IMR-90 (cell line): ENCODE measurements around the gene JAKMIP2. TPM values are rescaled to one million over a fixed set of nuclear protein-coding genes. Genes with fewer than 3 reads are reported as not detected.

Experiments
- ATAC-seq: fragments of 200-7000 bp; cut with Tn5 transposase; 2 replicates; pipeline ENCODE4 v1.9.1; 2020; ENCODE audit warnings: low read depth, mild to moderate bottlenecking, moderate library complexity
- BruUV-seq: library from RNA; stranded (reverse); fragments of 400-500 nt; replicated peaks from 2 replicates; lab custom pipeline; 2021; lab: Mats Ljungman, UMichigan
- CTCF ChIA-PET: fragments of 300-600 bp; formaldehyde crosslinking; extraction: SDS; loops from one replicate; lab custom pipeline; 2021; ENCODE audit warnings: antibody characterized with exemption; lab: Yijun Ruan, JAX
- POLR2A ChIA-PET: fragments of 300-600 bp; sonication (Branson Sonifier 250); formaldehyde crosslinking; loops from one replicate; lab custom pipeline; 2022; ENCODE audit warnings: antibody characterized with exemption; ENCODE audit not compliant: unreplicated experiment; lab: Charles Lee
- DNase-seq: peaks from one replicate; pipeline ENCODE4 v3.0.0; 2013
- H2AFZ ChIP-seq: replicated peaks from 2 replicates; pipeline ENCODE3; 2013; ENCODE audit warnings: low read length, mild to moderate bottlenecking; ENCODE audit not compliant: poor library complexity
- H2AK5ac ChIP-seq: 2 replicates; pipeline ENCODE4 v1.6.1; 2013; ENCODE audit warnings: low read depth, low read length, inconsistent platforms
- H2AK9ac ChIP-seq: replicated peaks from 2 replicates; pipeline ENCODE3; 2013; ENCODE audit warnings: mild to moderate bottlenecking, low read depth, low read length, moderate library complexity; ENCODE audit not compliant: poor library complexity
- H2BK120ac ChIP-seq: 2 replicates; pipeline ENCODE4 v1.6.1; 2013; ENCODE audit warnings: low read depth, low read length, inconsistent platforms
- H2BK15ac ChIP-seq: 3 replicates; pipeline ENCODE4 v1.6.1; 2013; ENCODE audit warnings: low read depth, low read length, inconsistent platforms
- H2BK20ac ChIP-seq: 2 replicates; pipeline ENCODE4 v1.6.1; 2013; ENCODE audit warnings: low read depth, mild to moderate bottlenecking, inconsistent platforms, low read length, moderate library complexity
- H2BK5ac ChIP-seq: 2 replicates; pipeline ENCODE4 v1.6.1; 2013; ENCODE audit warnings: mild to moderate bottlenecking, low read depth, low read length, inconsistent platforms; ENCODE audit not compliant: poor library complexity, severe bottlenecking
- H3K14ac ChIP-seq: replicated peaks from 2 replicates; pipeline ENCODE4 v1.6.1; 2013; ENCODE audit warnings: low read depth, low read length, inconsistent platforms
- H3K18ac ChIP-seq: 2 replicates; pipeline ENCODE4 v1.6.1; 2013; ENCODE audit warnings: low read depth, low read length, control low read depth
- H3K23ac ChIP-seq: 2 replicates; pipeline ENCODE4 v1.6.1; 2013; ENCODE audit warnings: low read depth, low read length, inconsistent platforms
- H3K27ac ChIP-seq: 2 replicates; pipeline ENCODE4 v1.5.1; 2013; ENCODE audit warnings: mild to moderate bottlenecking, control low read depth, low read length; ENCODE audit not compliant: insufficient read depth
- H3K27me3 ChIP-seq: 2 replicates; pipeline ENCODE4 v1.6.1; 2013; ENCODE audit warnings: low read length; ENCODE audit not compliant: control insufficient read depth, insufficient read depth
- H3K36me3 ChIP-seq: 2 replicates; pipeline ENCODE4 v1.6.1; 2013; ENCODE audit warnings: low read length, mixed read lengths; ENCODE audit not compliant: control insufficient read depth, insufficient read depth
- H3K4ac ChIP-seq: 2 replicates; pipeline ENCODE4 v1.6.1; 2013; ENCODE audit warnings: low read depth, low read length, inconsistent platforms
- H3K4me1 ChIP-seq: 2 replicates; pipeline ENCODE4 v1.6.1; 2013; ENCODE audit warnings: low read length, mixed read lengths; ENCODE audit not compliant: control insufficient read depth, insufficient read depth
- H3K4me2 ChIP-seq: 2 replicates; pipeline ENCODE4 v1.6.1; 2013; ENCODE audit warnings: low read depth, mild to moderate bottlenecking, control low read depth, low read length, moderate library complexity
- H3K4me3 ChIP-seq: 2 replicates; pipeline ENCODE4 v1.5.1; 2013; ENCODE audit warnings: low read depth, mild to moderate bottlenecking, control low read depth, low read length, moderate library complexity; ENCODE audit not compliant: insufficient read depth
- H3K56ac ChIP-seq: 2 replicates; pipeline ENCODE4 v1.6.1; 2013; ENCODE audit warnings: low read length, inconsistent platforms; ENCODE audit not compliant: insufficient read depth; ENCODE audit errors: extremely low read depth
- H3K79me1 ChIP-seq, 2 experiments: 2 replicates each; pipeline ENCODE4 v1.6.1; 2013; ENCODE audit warnings: low read length in 2 of 2, inconsistent platforms in 1 of 2, low read depth in 1 of 2
- H3K9ac ChIP-seq: 2 replicates; pipeline ENCODE4 v1.6.1; 2013; ENCODE audit warnings: low read depth, low read length, control low read depth
- H3K9me1 ChIP-seq: 2 replicates; pipeline ENCODE4 v1.6.1; 2013; ENCODE audit warnings: low read length, inconsistent platforms; ENCODE audit not compliant: insufficient read depth
- H3K9me3 ChIP-seq: 2 replicates; pipeline ENCODE4 v1.6.1; 2013; ENCODE audit warnings: low read length; ENCODE audit not compliant: control insufficient read depth, insufficient read depth
- H4K20me1 ChIP-seq: 2 replicates; pipeline ENCODE4 v1.6.1; 2013; ENCODE audit warnings: low read length, inconsistent platforms; ENCODE audit not compliant: insufficient read depth
- H4K5ac ChIP-seq: 2 replicates; pipeline ENCODE4 v1.6.1; 2013; ENCODE audit warnings: mild to moderate bottlenecking, low read depth, low read length, control low read depth
- H4K8ac ChIP-seq, 2 experiments: 2 replicates each; pipeline ENCODE4 v1.6.1; 2013; ENCODE audit warnings: low read depth in 2 of 2, low read length in 2 of 2, control low read depth in 1 of 2, inconsistent platforms in 1 of 2
- H4K91ac ChIP-seq: 2 replicates; pipeline ENCODE4 v1.6.1; 2013; ENCODE audit warnings: low read depth, low read length, inconsistent platforms; ENCODE audit not compliant: insufficient read depth
- CHD1 ChIP-seq: IDR thresholded peaks from 2 replicates; pipeline ENCODE4 v1.6.1; 2012; ENCODE audit warnings: low read depth, low read length, improper control_type of control experiment
- dilution Hi-C: fragments of 300-500 bp; cut with HindIII; formaldehyde crosslinking; loops from one replicate; pipeline ENCODE4 v1.14.3; 2018; ENCODE audit warnings: low sequenced_read_pairs; ENCODE audit not compliant: unreplicated experiment
- in situ Hi-C: fragments of 300-500 bp; cut with MboI; formaldehyde crosslinking; loops from 3 replicates; pipeline ENCODE4 v1.14.3; 2019; ENCODE audit warnings: low sequenced_read_pairs, inconsistent platforms, mixed read lengths
- intact Hi-C: fragments of 100-400 bp; cut with micrococcal nuclease; formaldehyde crosslinking; loops from 2 replicates; pipeline ENCODE4 v1.10.0; 2022
- polyA plus RNA-seq, 3 experiments: library from polyadenylated mRNA; depleted of rRNA; stranded (reverse); fragments of >200 nt; gene quantifications; 2 replicates each; pipeline ENCODE4 v1.2.3, GENCODE V29; 2012; ENCODE audit warnings: low replicate concordance in 1 of 3
- total RNA-seq: library from RNA; depleted of rRNA; stranded (reverse); fragments of >200 nt; gene quantifications from 2 replicates; pipeline ENCODE4 v1.2.3, GENCODE V29; 2012

Gene JAKMIP2
- total and polyA plus RNA-seq, 2 of the 4 experiments (the other 2 are of a cell fraction) = under 0.01 TPM; not detected in 1

DNA sequence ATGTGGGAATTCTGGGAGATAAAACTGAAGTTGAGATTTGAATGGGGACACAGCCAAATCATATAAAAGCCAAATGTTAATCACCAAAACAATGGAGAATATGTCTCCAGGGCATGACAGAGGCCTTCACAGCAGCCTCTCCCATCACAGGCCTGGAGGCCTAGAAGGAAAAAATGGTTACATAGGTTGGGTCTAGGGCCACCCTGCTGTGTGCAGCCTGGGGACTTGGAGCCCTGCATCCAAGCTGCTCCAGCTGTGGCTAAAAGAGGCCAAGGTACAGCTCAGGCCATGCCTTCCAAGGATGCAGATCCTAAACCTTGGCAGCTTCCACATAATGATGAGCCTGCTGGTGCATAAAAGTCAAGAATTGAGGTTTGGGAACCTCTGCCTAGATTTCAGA is 85.1 kb downstream of the JAKMIP2 start:
- ATAC-seq (no peak), DNase-seq (no peak)
- Histone ChIP-seq H3K9me3 (no peaks in the 10 kb centered on the region), H3K4me3 (no peak overlapping the region), H3K36me3 (no peaks in the 10 kb centered on the region), H3K9me1 (no peaks in the 10 kb centered on the region), H3K14ac (no peak overlapping the region), H2BK5ac (no peak overlapping the region), H3K27me3 (no peaks in the 10 kb centered on the region), H2AK9ac (no peak overlapping the region), H3K4ac (no peak overlapping the region), H4K5ac (no peak overlapping the region), H3K4me2 (no peak overlapping the region), H3K23ac (no peak overlapping the region), H2BK120ac (no peak overlapping the region), H3K4me1 (no peaks in the 10 kb centered on the region), H4K91ac (no peak overlapping the region), H4K20me1 (no peaks in the 10 kb centered on the region), H2AK5ac (no peak overlapping the region), H3K9ac (no peak overlapping the region), H2BK20ac (no peak overlapping the region), H2BK15ac (no peak overlapping the region), H3K18ac (no peak overlapping the region), H4K8ac (no peak overlapping the region), H3K27ac (no peak overlapping the region), H2AFZ (no peak overlapping the region), H3K79me1 (no peaks in the 10 kb centered on the region), H3K56ac (no peak overlapping the region)
- in situ Hi-C loops = no loop called here
- CTCF ChIA-PET = no interaction called here
- dilution Hi-C loops = no loop called here
- BruUV-seq = no TSS peak
- POLR2A ChIA-PET = no interaction called here
- TF ChIP-seq CHD1 = no peak
- intact Hi-C loops = no loop called here
